Measurements from ENCODE around the gene CTDSP2. TPM values are rescaled to one million over a fixed set of nuclear protein-coding genes. Genes with fewer than 3 reads are reported as not detected.

Gene CTDSP2
- polyA plus RNA-seq, 2 of the 4 experiments (the other 2 are of a cell fraction): 31.3 to 87.7 TPM

- TF ChIP-seq HES2 (IDR thresholded peaks at IDR 0.05) (no peak), MAFK (IDR thresholded peaks at IDR 0.05; ENCODE audit: partially characterized antibody) (no peak), FOSL2 (IDR thresholded peaks at IDR 0.05) (no peak), FOSL2 (CRISPR knock-in tag; IDR thresholded peaks at IDR 0.05) (no peak)
Observed at GRCh38 chr12:57841445-57841844, 5.1 kb downstream of the CTDSP2 start (continued).

- ChIA-PET POLR2A (no interaction called here), CTCF (interaction anchor here (0.7 to 12.2 kb wide), 5 partner anchors 8 to 70 kb away, joined by 4 to 122 read pairs (median 7); no protein-coding TSS in a partner anchor)
- Histone ChIP-seq H3K4me1 (peaks cover 66% of the 10 kb centered on the region), H3K9me3 (no peaks in the 10 kb centered on the region), H3K27ac (no peak overlapping the region), H3K4me3 (no peak overlapping the region), H3K4me2 (0 out of 3 replicates have a peak overlapping the region, but pooled peaks have one; percentile 1)
- WGBS (ENCODE audit: missing lambda C conversion rate): 96% methylated on average over 3 of the region's 3 CpGs
- ATAC-seq: no peak
- DNase-seq (ENCODE audit: low read depth in 1 of 2, low spot score in 1 of 2): no peak
- TF ChIP-seq HMGXB4 (CRISPR knock-in tag; IDR thresholded peaks at IDR 0.05; ENCODE audit: borderline replicate concordance) (no peak), EP300 (IDR thresholded peaks at IDR 0.05) (no peak), HOXB5 (CRISPR knock-in tag; IDR thresholded peaks at IDR 0.05) (no peak), NR3C1 (IDR thresholded peaks at IDR 0.05) (no peak), ZC3H11A (IDR thresholded peaks at IDR 0.05) (no peak), ELK1 (IDR thresholded peaks at IDR 0.05; ENCODE audit: low read depth, low read length) (no peak), RFX5 (IDR thresholded peaks at IDR 0.05) (no peak), CHD4 (IDR thresholded peaks at IDR 0.05; ENCODE audit: borderline replicate concordance) (no peak), TFCP2L1 (CRISPR knock-in tag; IDR thresholded peaks at IDR 0.05) (no peak), ATOH8 (CRISPR knock-in tag; IDR thresholded peaks at IDR 0.05; ENCODE audit: low read depth) (no peak), RCOR1 (IDR thresholded peaks at IDR 0.05; ENCODE audit: low read depth, low read length) (no peak), PHF8 (IDR thresholded peaks at IDR 0.05; ENCODE audit: borderline replicate concordance, low read depth) (no peak), HDAC2 (IDR thresholded peaks at IDR 0.05) (no peak), CTCF (IDR thresholded peaks at IDR 0.05) (no peak), MYC (IDR thresholded peaks at IDR 0.05; ENCODE audit: borderline replicate concordance, low read length) (no peak)
- no peak for FAIRE-seq
Observed at GRCh38 chr12:57840726-57841125, 5.8 kb downstream of the CTDSP2 start.

GRCh38 chr12:57839996-57840395, 6.5 kb downstream of the CTDSP2 start:
- H3K4me1 ChIP-seq: peaks cover 66% of the 10 kb centered on the region
- no peak for FAIRE-seq

More at GRCh38 chr12:57839996-57840395, 6.5 kb downstream of the CTDSP2 start:
- CTCF ChIA-PET: interaction anchor here (0.7 to 12.2 kb wide), 4 partner anchors 8 to 71 kb away, joined by 4 to 122 read pairs (median 34); no protein-coding TSS in a partner anchor
- H3K4me3 ChIP-seq: no peak overlapping the region
- no peak for ATAC-seq
- H3K9me3 ChIP-seq: no peaks in the 10 kb centered on the region
- DNase-seq (ENCODE audit: low read depth in 1 of 2, low spot score in 1 of 2): no peak
- 83% methylated on average over 4 of the region's 5 CpGs for WGBS (ENCODE audit: missing lambda C conversion rate)
- peak; percentile 83 for TF ChIP-seq MAFK (IDR thresholded peaks at IDR 0.05; ENCODE audit: partially characterized antibody)
- no peak for TF ChIP-seq FOXS1 (CRISPR knock-in tag; IDR thresholded peaks at IDR 0.05)
- TF ChIP-seq ZSCAN20 (CRISPR knock-in tag; IDR thresholded peaks at IDR 0.05): no peak
- no peak for TF ChIP-seq CTCF (IDR thresholded peaks at IDR 0.05)
- no peak for TF ChIP-seq KDM5A (IDR thresholded peaks at IDR 0.05)
- TF ChIP-seq REST (IDR thresholded peaks at IDR 0.05): no peak
- no peak overlapping the region for H3K4me2 ChIP-seq
- POLR2A ChIA-PET: no interaction called here
- no peak overlapping the region for H3K27ac ChIP-seq
